ENCODE measurements around the gene DES. TPM values are rescaled to one million over a fixed set of nuclear protein-coding genes. Genes with fewer than 3 reads are reported as not detected.
A peak's percentile ranks its signal among the peaks of the same experiment; 100 is the strongest.

DES gene
- total and polyA plus RNA-seq, 8 donors = 0.75 to 101 (median 3.6) TPM

DNA sequence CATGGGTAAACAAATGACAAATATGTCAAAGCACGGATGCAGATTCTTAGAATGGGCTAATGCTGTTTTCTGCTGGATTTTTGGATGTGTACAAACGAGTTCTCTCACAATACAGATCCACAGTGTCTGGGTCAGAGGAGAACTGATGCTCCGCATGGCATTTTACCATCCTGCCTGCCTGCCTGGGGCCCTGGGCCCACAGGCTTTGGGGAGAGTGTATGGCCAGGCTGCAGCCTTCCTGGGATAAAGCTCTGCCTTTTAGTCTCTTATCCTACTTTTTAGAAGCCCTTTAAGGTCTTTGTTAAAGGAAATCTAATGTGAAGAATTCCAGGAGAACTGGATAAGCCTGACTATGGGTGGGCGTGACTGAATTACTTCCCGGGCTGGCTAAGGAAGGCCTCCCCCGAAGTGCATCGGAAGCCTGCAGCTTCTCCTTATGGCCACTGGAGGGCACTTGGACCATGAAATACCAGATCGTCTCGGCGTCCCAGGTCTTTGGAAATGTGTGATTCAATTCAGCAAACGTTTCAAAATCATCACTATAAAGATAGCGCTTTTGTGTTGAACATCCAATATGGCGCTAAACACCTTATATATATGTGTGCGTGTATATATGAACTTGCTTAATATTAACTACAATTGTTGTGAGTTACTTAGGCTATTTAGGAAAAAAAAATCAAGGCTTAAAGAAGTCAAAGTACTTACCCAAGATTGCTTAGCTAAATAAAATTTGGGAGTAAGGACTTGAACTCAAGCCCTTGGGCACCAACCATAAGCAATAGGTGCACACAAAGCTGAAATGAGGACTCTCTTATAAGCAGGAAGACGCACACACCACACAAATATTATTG lies 15.3 kb upstream of the DES start:
- Histone ChIP-seq H3K9me3 (no peaks in the 10 kb centered on the region), H3K4me3 (no peak overlapping the region), H3K4me1 (peaks cover 5 to 12% (median 11%) of the 10 kb centered on the region in 3 donors), H3K36me3 (no peaks in the 10 kb centered on the region), H3K27ac (no peak overlapping the region), H3K27me3 (no peaks in the 10 kb centered on the region)
- peak; percentile 73 to 89 (median 82) for ATAC-seq
- 17 to 18% methylated on average over 15 of the region's 15 CpGs for WGBS, 2 donors
- TF ChIP-seq, protein P1, sequence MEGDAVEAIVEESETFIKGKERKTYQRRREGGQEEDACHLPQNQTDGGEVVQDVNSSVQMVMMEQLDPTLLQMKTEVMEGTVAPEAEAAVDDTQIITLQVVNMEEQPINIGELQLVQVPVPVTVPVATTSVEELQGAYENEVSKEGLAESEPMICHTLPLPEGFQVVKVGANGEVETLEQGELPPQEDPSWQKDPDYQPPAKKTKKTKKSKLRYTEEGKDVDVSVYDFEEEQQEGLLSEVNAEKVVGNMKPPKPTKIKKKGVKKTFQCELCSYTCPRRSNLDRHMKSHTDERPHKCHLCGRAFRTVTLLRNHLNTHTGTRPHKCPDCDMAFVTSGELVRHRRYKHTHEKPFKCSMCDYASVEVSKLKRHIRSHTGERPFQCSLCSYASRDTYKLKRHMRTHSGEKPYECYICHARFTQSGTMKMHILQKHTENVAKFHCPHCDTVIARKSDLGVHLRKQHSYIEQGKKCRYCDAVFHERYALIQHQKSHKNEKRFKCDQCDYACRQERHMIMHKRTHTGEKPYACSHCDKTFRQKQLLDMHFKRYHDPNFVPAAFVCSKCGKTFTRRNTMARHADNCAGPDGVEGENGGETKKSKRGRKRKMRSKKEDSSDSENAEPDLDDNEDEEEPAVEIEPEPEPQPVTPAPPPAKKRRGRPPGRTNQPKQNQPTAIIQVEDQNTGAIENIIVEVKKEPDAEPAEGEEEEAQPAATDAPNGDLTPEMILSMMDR (IDR thresholded peaks at IDR 0.05) = peak; percentile 61 to 86 (median 74)
- peak in 3 of 6 donors; percentile 44 to 60 (median 59) for DNase-seq
- FAIRE-seq = peak; percentile 56
- intact Hi-C loops (cut with DNase I) = no loop called here

DNA sequence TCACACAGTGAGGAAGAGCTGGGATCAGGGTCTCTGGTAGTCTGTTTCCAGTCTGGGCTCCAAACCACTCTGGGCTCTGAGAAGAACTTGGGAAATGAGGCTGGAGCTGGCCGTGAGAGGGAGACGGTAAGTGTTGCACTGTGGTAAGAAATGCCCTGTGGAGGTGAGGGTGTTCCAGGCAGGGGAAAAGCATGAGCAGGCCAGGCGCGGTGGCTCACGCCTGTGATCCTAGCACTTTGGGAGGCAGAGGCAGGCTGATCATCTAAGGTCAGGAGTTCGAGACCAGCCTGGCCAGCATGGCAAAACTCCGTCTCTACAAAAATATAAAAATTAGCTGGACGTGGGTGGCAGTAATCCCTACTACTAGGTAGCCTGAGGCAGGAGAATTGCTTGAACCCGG lies 14.3 kb upstream of the DES start:
- TF ChIP-seq, protein P1 (IDR thresholded peaks at IDR 0.05) = no peak
- Histone ChIP-seq H3K27me3 (no peaks in the 10 kb centered on the region), H3K4me1 (peaks cover 5 to 7% (median 5%) of the 10 kb centered on the region in 3 donors), H3K36me3 (no peaks in the 10 kb centered on the region), H3K9me3 (no peaks in the 10 kb centered on the region), H3K27ac (no peak overlapping the region), H3K4me3 (no peak overlapping the region)
- DNase-seq (no peak), FAIRE-seq (no peak), ATAC-seq (no peak)
- intact Hi-C loops (cut with DNase I) = no loop called here
- WGBS, 2 donors = 78 to 84% methylated on average over 9 of the region's 9 CpGs

DNA sequence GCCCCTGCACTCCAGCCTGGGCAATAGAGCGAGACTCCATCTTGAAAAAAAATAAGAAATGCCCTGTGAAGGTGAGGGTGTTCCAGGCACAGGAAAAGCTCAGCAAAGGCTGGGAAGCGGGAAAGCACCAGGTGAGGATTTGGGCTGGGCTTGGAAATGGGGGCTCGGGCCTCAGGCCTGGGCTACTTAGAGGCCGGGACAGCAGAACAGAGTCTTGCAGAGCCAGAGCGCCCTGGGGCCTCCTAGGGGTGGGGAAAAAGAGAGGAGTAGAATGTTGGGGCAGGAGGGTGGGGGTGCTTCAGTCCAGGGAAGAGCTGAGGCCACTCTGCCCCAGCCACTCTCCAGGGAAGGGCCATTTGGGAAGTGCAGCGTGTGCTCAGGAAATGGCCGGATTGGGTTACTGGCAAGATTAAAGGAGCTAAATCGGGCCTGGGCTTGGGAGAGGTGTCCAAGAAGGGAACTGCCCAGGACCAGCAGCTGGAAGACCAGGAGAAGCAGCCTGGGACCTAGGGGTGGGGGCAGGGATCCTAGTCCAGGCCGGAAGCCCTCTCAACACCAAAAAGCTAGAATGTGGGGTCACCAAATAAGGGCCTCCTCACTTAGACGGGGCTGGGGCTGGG lies 13.8 kb upstream of the DES start:
- Histone ChIP-seq H3K27ac (no peak overlapping the region), H3K4me3 (no peak overlapping the region), H3K36me3 (no peaks in the 10 kb centered on the region), H3K27me3 (no peaks in the 10 kb centered on the region), H3K4me1 (peaks cover 1 to 2% (median 1%) of the 10 kb centered on the region in 3 donors), H3K9me3 (no peaks in the 10 kb centered on the region)
- TF ChIP-seq, protein P1 (IDR thresholded peaks at IDR 0.05) = no peak
- 79 to 81% methylated on average over 10 of the region's 10 CpGs for WGBS, 2 donors
- intact Hi-C loops (cut with DNase I) = no loop called here
- FAIRE-seq = no peak
- no peak for ATAC-seq
- DNase-seq = no peak

DNA sequence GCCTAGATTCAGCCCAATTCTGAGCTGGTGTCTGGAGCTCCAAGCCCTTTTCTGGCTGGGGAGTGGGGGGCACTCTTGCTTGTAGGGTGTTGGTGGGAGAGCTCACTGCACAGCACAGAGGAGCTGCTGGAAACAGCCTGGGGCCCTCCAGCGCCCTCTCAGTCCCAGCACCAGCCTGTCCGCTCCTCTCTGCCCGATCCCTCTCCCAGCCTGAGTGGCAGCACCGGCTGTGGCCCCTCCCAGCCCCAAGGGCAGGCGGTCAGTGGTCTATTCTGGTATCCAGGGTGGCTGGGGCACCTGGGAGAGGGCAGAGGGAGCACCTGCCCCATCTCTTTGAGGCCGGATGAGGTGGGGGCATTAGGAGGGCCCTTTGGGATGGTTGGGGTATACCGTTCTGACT lies 13.2 kb upstream of the DES start:
- intact Hi-C loops (cut with DNase I) = loop anchor here in 2 of 3 donors (5.0 kb wide), 1 partner anchor 122 kb away; no protein-coding TSS in a partner anchor
- Histone ChIP-seq H3K27ac (no peak overlapping the region), H3K4me1 (no peaks in the 10 kb centered on the region), H3K4me3 (no peak overlapping the region), H3K36me3 (no peaks in the 10 kb centered on the region), H3K27me3 (no peaks in the 10 kb centered on the region), H3K9me3 (no peaks in the 10 kb centered on the region)
- ATAC-seq (no peak), DNase-seq (no peak), FAIRE-seq (no peak)
- WGBS, 2 donors = 80 to 92% methylated on average over 7 of the region's 7 CpGs
- TF ChIP-seq, protein P1 (IDR thresholded peaks at IDR 0.05) = no peak

All from pancreas (tissue), 10 donors.